ENCODE data around the gene FAM163B.

FAM163B gene

DNA sequence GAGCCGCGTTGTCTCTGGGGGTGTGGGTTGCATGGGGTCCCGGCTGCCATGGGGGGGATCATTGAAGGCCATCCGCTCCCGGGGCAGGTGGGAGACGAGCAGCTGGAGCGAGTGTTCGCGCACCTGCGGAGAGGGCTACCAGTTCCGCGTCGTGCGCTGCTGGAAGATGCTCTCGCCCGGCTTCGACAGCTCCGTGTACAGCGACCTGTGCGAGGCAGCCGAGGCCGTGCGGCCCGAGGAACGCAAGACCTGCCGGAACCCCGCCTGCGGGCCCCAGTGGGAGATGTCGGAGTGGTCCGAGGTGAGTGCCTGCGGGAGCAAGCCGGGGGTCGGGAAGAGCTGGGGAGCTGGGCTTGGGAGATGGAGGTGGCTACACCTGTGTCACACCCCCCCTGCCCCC lies 41.0 kb downstream of the FAM163B start:
- H3K36me3 ChIP-seq (ENCODE audit: insufficient read depth, low read length) = no peaks in the 10 kb centered on the region
- peaks cover 5% of the 10 kb centered on the region; the same call in 1 of the 2 replicates for H3K27me3 ChIP-seq (ENCODE audit: insufficient read depth, low read length)
- H3K4me1 ChIP-seq (ENCODE audit: insufficient read depth, low read length, severe bottlenecking) = no peaks in the 10 kb centered on the region
- H3K79me2 ChIP-seq (ENCODE audit: insufficient read depth, low read length) = no peaks in the 10 kb centered on the region
- H2AFZ ChIP-seq (ENCODE audit: low read length) = no peak overlapping the region
- TF ChIP-seq, protein P1, sequence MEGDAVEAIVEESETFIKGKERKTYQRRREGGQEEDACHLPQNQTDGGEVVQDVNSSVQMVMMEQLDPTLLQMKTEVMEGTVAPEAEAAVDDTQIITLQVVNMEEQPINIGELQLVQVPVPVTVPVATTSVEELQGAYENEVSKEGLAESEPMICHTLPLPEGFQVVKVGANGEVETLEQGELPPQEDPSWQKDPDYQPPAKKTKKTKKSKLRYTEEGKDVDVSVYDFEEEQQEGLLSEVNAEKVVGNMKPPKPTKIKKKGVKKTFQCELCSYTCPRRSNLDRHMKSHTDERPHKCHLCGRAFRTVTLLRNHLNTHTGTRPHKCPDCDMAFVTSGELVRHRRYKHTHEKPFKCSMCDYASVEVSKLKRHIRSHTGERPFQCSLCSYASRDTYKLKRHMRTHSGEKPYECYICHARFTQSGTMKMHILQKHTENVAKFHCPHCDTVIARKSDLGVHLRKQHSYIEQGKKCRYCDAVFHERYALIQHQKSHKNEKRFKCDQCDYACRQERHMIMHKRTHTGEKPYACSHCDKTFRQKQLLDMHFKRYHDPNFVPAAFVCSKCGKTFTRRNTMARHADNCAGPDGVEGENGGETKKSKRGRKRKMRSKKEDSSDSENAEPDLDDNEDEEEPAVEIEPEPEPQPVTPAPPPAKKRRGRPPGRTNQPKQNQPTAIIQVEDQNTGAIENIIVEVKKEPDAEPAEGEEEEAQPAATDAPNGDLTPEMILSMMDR (IDR thresholded peaks at IDR 0.05; ENCODE audit: low read length) = no peak
- no peak for TF ChIP-seq EZH2 (IDR thresholded peaks at IDR 0.05; ENCODE audit: borderline replicate concordance, low read length)
- H3K4me3 ChIP-seq (ENCODE audit: low read depth, low read length, poor library complexity, severe bottlenecking) = no peak overlapping the region
- no peak overlapping the region for H3K4me2 ChIP-seq (ENCODE audit: low read length)
- H3K9me2 ChIP-seq (ENCODE audit: low read depth, low read length) = no peaks in the 10 kb centered on the region
- no peaks in the 10 kb centered on the region for H4K20me1 ChIP-seq (ENCODE audit: insufficient read depth, low read length)
- no peaks in the 10 kb centered on the region for H3F3A ChIP-seq (ENCODE audit: insufficient read depth, low read length)
- no peaks in the 10 kb centered on the region for H3K9me3 ChIP-seq (ENCODE audit: low read length)
- H3K9ac ChIP-seq (ENCODE audit: low read length) = no peak overlapping the region
- no peak overlapping the region for H3K27ac ChIP-seq (ENCODE audit: low read depth, low read length, poor library complexity, severe bottlenecking)

DNA sequence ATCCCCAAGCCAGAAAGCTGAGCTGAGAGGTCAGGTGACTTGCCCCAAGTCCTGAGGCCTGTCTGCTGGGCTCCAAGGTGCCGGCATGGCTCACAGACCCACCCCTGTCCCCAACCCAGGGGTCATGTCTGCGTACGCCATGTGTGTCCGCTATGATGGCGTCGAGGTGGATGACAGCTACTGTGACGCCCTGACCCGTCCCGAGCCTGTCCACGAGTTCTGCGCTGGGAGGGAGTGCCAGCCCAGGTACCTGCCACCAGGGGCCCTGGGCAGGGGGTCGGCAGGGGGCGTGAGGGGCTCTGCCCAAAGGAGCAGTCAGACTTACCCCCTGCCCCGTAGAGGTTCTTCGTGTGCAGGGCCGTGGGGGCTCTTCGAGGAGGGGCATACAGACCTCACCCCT lies 42.4 kb downstream of the FAM163B start:
- Histone ChIP-seq H3K4me3 (ENCODE audit: low read depth, low read length, poor library complexity, severe bottlenecking) (no peak overlapping the region), H3K9me3 (ENCODE audit: low read length) (no peaks in the 10 kb centered on the region), H2AFZ (ENCODE audit: low read length) (no peak overlapping the region), H3K4me2 (ENCODE audit: low read length) (no peak overlapping the region), H3K27me3 (ENCODE audit: insufficient read depth, low read length) (peaks cover 5% of the 10 kb centered on the region; the same call in 1 of the 2 replicates), H3K79me2 (ENCODE audit: insufficient read depth, low read length) (no peaks in the 10 kb centered on the region), H3K27ac (ENCODE audit: low read depth, low read length, poor library complexity, severe bottlenecking) (no peak overlapping the region), H3K9me2 (ENCODE audit: low read depth, low read length) (no peaks in the 10 kb centered on the region), H3K4me1 (ENCODE audit: insufficient read depth, low read length, severe bottlenecking) (no peaks in the 10 kb centered on the region), H3F3A (ENCODE audit: insufficient read depth, low read length) (no peaks in the 10 kb centered on the region), H3K9ac (ENCODE audit: low read length) (no peak overlapping the region), H4K20me1 (ENCODE audit: insufficient read depth, low read length) (no peaks in the 10 kb centered on the region), H3K36me3 (ENCODE audit: insufficient read depth, low read length) (no peaks in the 10 kb centered on the region)
- TF ChIP-seq, protein P1 (IDR thresholded peaks at IDR 0.05; ENCODE audit: low read length) = no peak
- TF ChIP-seq EZH2 (IDR thresholded peaks at IDR 0.05; ENCODE audit: borderline replicate concordance, low read length) = no peak

DNA sequence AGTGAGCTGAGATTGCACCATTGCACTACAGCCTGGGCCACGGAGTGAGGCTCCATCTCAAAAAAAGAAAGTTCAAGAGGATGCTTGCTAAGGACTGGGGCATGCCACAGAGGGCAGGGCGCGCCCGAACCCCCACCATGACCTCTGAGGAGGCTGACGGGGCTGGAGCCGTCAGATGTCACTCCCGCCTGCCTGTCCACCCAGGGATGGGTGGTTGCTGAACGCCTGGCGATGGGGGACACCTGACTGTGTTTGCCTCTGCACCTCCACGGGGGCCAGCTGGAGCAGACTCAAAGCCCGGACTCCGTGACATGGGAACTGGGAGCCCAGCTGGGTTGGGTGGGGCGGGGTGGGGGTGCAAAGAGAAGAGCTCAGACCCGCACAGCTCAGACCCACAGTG lies 42.8 kb downstream of the FAM163B start:
- Histone ChIP-seq H3K4me2 (ENCODE audit: low read length) (no peak overlapping the region), H3K36me3 (ENCODE audit: insufficient read depth, low read length) (no peaks in the 10 kb centered on the region), H3K9me2 (ENCODE audit: low read depth, low read length) (no peaks in the 10 kb centered on the region)

More for the DNA sequence above, 42.8 kb downstream of the FAM163B start:
- Histone ChIP-seq H3K4me1 (ENCODE audit: insufficient read depth, low read length, severe bottlenecking) (no peaks in the 10 kb centered on the region), H3K9ac (ENCODE audit: low read length) (no peak overlapping the region), H4K20me1 (ENCODE audit: insufficient read depth, low read length) (no peaks in the 10 kb centered on the region), H3K9me3 (ENCODE audit: low read length) (no peaks in the 10 kb centered on the region), H3K4me3 (ENCODE audit: low read depth, low read length, poor library complexity, severe bottlenecking) (no peak overlapping the region), H2AFZ (ENCODE audit: low read length) (no peak overlapping the region), H3F3A (ENCODE audit: insufficient read depth, low read length) (no peaks in the 10 kb centered on the region), H3K27ac (ENCODE audit: low read depth, low read length, poor library complexity, severe bottlenecking) (no peak overlapping the region), H3K27me3 (ENCODE audit: insufficient read depth, low read length) (peaks cover 5% of the 10 kb centered on the region; the same call in 1 of the 2 replicates), H3K79me2 (ENCODE audit: insufficient read depth, low read length) (no peaks in the 10 kb centered on the region)
- TF ChIP-seq, protein P1 (IDR thresholded peaks at IDR 0.05; ENCODE audit: low read length) = no peak
- no peak for TF ChIP-seq EZH2 (IDR thresholded peaks at IDR 0.05; ENCODE audit: borderline replicate concordance, low read length)
